DOHH2 (cell line): ENCODE measurements around the gene AMZ1.
"Not testable (repeated sequence)": the region's sequence is repeated elsewhere in the genome, so short reads cannot be mapped to it uniquely, and the experiment has no call there.

ENCODE experiments used
- H3F3A ChIP-seq: fragments of 200-600 bp; sonication (generic), shearing (Covaris generic); 2 replicates; pipeline ENCODE4 v1.6.0; 2016; ENCODE audit warnings: antibody characterized with exemption, mild to moderate bottlenecking; ENCODE audit not compliant: control insufficient read depth, insufficient read depth
- H3K27ac ChIP-seq: fragments of 200-600 bp; sonication (generic); 2 replicates; pipeline ENCODE4 v1.5.1; 2014; ENCODE audit warnings: low read depth, mild to moderate bottlenecking, low read length, moderate library complexity
- H3K27me3 ChIP-seq: fragments of 200-600 bp; sonication (generic); 2 replicates; pipeline ENCODE4 v1.6.1; 2014; ENCODE audit warnings: mild to moderate bottlenecking, low read length, mixed read lengths; ENCODE audit not compliant: control insufficient read depth
- H3K36me3 ChIP-seq: fragments of 200-600 bp; sonication (generic); 2 replicates; pipeline ENCODE4 v1.6.1; 2014; ENCODE audit warnings: mild to moderate bottlenecking, low read length, moderate library complexity, mixed read lengths; ENCODE audit not compliant: control insufficient read depth
- H3K4me1 ChIP-seq: fragments of 200-600 bp; sonication (generic); 2 replicates; pipeline ENCODE4 v1.6.1; 2014; ENCODE audit warnings: mild to moderate bottlenecking, low read length, mixed read lengths; ENCODE audit not compliant: control insufficient read depth
- H3K4me2 ChIP-seq: fragments of 200-600 bp; sonication (generic); 2 replicates; pipeline ENCODE4 v1.6.0; 2014; ENCODE audit warnings: mild to moderate bottlenecking, low read length, moderate library complexity
- H3K4me3 ChIP-seq: fragments of 200-600 bp; sonication (generic); 2 replicates; pipeline ENCODE4 v1.5.1; 2014; ENCODE audit warnings: mild to moderate bottlenecking, low read length, mixed read lengths
- H3K79me2 ChIP-seq: fragments of 200-600 bp; sonication (generic); 2 replicates; pipeline ENCODE4 v1.6.1; 2014; ENCODE audit warnings: mild to moderate bottlenecking, low read length, mixed read lengths; ENCODE audit not compliant: control insufficient read depth
- H3K9me2 ChIP-seq: fragments of 200-600 bp; sonication (generic); replicated peaks from 2 replicates; pipeline ENCODE4 v1.6.1; 2014; ENCODE audit warnings: mild to moderate bottlenecking, low read length, mixed read lengths; ENCODE audit not compliant: control insufficient read depth
- H3K9me3 ChIP-seq: fragments of 200-600 bp; sonication (generic); 2 replicates; pipeline ENCODE4 v1.6.1; 2014; ENCODE audit warnings: antibody characterized with exemption, low read length, mixed read lengths; ENCODE audit not compliant: control insufficient read depth, insufficient read depth
- H4K20me1 ChIP-seq: fragments of 200-600 bp; sonication (generic); 2 replicates; pipeline ENCODE4 v1.6.0; 2014; ENCODE audit warnings: low read depth, mild to moderate bottlenecking, antibody characterized with exemption, low read length, moderate library complexity; ENCODE audit not compliant: control insufficient read depth, insufficient read depth
- CTCF ChIP-seq: fragments of 200-600 bp; sonication (generic); IDR thresholded peaks from one replicate; pipeline ENCODE4 v1.5.1; 2014; ENCODE audit warnings: antibody characterized with exemption, mild to moderate bottlenecking, low read depth, low read length; ENCODE audit not compliant: poor library complexity, severe bottlenecking
- EZH2phosphoT487 ChIP-seq: fragments of 200-600 bp; sonication (generic); IDR thresholded peaks from 2 replicates; pipeline ENCODE4 v1.6.1; 2017; ENCODE audit warnings: borderline replicate concordance, mild to moderate bottlenecking, antibody characterized with exemption, low read length, moderate library complexity, mixed read lengths

AMZ1 gene

GRCh38 chr7:2738766-2739549, 51.0 kb downstream of the AMZ1 start:
- Histone ChIP-seq H3K9me2 (no peaks in the 10 kb centered on the region), H3K4me3 (no peak overlapping the region), H3K36me3 (no peaks in the 10 kb centered on the region), H3K79me2 (0 out of 2 replicates have a peak, but pooled peaks cover 3% of the 10 kb centered on the region), H3F3A (peaks cover 4% of the 10 kb centered on the region; the same call in 1 of the 2 replicates), H3K4me1 (peaks cover 41% of the 10 kb centered on the region), H3K9me3 (no peaks in the 10 kb centered on the region), H4K20me1 (peaks cover 3% of the 10 kb centered on the region; the same call in 1 of the 2 replicates), H3K27me3 (no peaks in the 10 kb centered on the region), H3K4me2 (no peak overlapping the region), H3K27ac (no peak overlapping the region)
- TF ChIP-seq EZH2phosphoT487 = no peak
- TF ChIP-seq CTCF = no peak

- H3K27me3 ChIP-seq, H3K9me2 ChIP-seq, H3K36me3 ChIP-seq, H3K27ac ChIP-seq, H3K9me3 ChIP-seq, H4K20me1 ChIP-seq, H3F3A ChIP-seq, H3K79me2 ChIP-seq, H3K4me3 ChIP-seq, H3K4me2 ChIP-seq: not testable (repeated sequence)
- peaks cover 12% of the 10 kb centered on the region for H3K4me1 ChIP-seq
These were observed 55.7 kb downstream of the AMZ1 start for GRCh38 chr7:2743523-2744185.

- not testable (repeated sequence) for H3K27ac ChIP-seq, H3K79me2 ChIP-seq, H3K4me2 ChIP-seq, H3K27me3 ChIP-seq, H3K4me1 ChIP-seq, H4K20me1 ChIP-seq, H3F3A ChIP-seq, H3K9me3 ChIP-seq, H3K4me3 ChIP-seq, H3K9me2 ChIP-seq, H3K36me3 ChIP-seq
These were observed 60.7 kb downstream of the AMZ1 start for GRCh38 chr7:2748684-2749083.

GRCh38 chr7:2750004-2750407, 62.0 kb downstream of the AMZ1 start:
- Histone ChIP-seq H3F3A (no peaks in the 10 kb centered on the region), H3K9me3 (no peaks in the 10 kb centered on the region), H3K4me3 (no peak overlapping the region), H3K27me3 (no peaks in the 10 kb centered on the region), H3K9me2 (no peaks in the 10 kb centered on the region), H4K20me1 (no peaks in the 10 kb centered on the region), H3K4me2 (no peak overlapping the region), H3K79me2 (no peaks in the 10 kb centered on the region), H3K36me3 (no peaks in the 10 kb centered on the region), H3K27ac (no peak overlapping the region), H3K4me1 (no peaks in the 10 kb centered on the region)
- TF ChIP-seq EZH2phosphoT487 (no peak), CTCF (no peak)
